ENCODE results near the gene KRT26.
"Not testable (repeated sequence)": the region's sequence is repeated elsewhere in the genome, so short reads cannot be mapped to it uniquely, and the experiment has no call there.

KRT26 gene

GRCh38 chr17:40750391-40750790, 21.6 kb downstream of the KRT26 start:
- TF ChIP-seq, protein P1, sequence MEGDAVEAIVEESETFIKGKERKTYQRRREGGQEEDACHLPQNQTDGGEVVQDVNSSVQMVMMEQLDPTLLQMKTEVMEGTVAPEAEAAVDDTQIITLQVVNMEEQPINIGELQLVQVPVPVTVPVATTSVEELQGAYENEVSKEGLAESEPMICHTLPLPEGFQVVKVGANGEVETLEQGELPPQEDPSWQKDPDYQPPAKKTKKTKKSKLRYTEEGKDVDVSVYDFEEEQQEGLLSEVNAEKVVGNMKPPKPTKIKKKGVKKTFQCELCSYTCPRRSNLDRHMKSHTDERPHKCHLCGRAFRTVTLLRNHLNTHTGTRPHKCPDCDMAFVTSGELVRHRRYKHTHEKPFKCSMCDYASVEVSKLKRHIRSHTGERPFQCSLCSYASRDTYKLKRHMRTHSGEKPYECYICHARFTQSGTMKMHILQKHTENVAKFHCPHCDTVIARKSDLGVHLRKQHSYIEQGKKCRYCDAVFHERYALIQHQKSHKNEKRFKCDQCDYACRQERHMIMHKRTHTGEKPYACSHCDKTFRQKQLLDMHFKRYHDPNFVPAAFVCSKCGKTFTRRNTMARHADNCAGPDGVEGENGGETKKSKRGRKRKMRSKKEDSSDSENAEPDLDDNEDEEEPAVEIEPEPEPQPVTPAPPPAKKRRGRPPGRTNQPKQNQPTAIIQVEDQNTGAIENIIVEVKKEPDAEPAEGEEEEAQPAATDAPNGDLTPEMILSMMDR (IDR thresholded peaks at IDR 0.05; ENCODE audit: borderline replicate concordance, control extremely low read depth, extremely low read depth, insufficient read depth, missing control alignments): no peak
- in situ Hi-C loops (cut with MboI; ENCODE audit: low sequenced_read_pairs, unreplicated experiment): no loop called here
- DNase-seq (ENCODE audit: low spot score): no peak

- in situ Hi-C loops (cut with MboI; ENCODE audit: low sequenced_read_pairs, unreplicated experiment); DNase-seq (ENCODE audit: low spot score): not testable (repeated sequence)
These were observed 23.3 kb downstream of the KRT26 start for GRCh38 chr17:40748666-40749065.

DNA sequence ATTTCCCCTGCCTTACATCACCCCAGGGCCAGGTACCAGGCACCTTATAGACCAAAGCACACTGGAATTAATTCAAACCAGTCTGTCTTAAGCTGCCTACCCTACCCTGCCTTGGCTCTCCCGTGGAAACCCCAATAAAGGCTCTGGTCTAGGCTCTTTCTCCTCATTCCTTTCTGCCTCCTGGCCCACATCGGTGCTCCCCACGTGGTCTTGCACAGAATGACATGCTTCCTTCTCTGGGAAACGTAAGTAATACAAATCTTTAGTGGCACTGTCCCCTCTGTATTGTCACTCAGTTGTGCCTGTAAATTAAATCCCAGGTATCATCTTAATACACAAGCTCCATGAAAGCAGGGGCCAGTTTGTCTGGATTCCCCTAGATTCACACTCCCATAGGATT, 33.4 kb downstream of the KRT26 start:
- TF ChIP-seq, protein P1 (IDR thresholded peaks at IDR 0.05; ENCODE audit: borderline replicate concordance, control extremely low read depth, extremely low read depth, insufficient read depth, missing control alignments): no peak
- in situ Hi-C loops (cut with MboI; ENCODE audit: low sequenced_read_pairs, unreplicated experiment): no loop called here
- no peak for DNase-seq (ENCODE audit: low spot score)

- TF ChIP-seq, protein P1 (IDR thresholded peaks at IDR 0.05; ENCODE audit: borderline replicate concordance, control extremely low read depth, extremely low read depth, insufficient read depth, missing control alignments): no peak
- no peak for DNase-seq (ENCODE audit: low spot score)
- in situ Hi-C loops (cut with MboI; ENCODE audit: low sequenced_read_pairs, unreplicated experiment): no loop called here
These were observed 37.0 kb downstream of the KRT26 start for GRCh38 chr17:40735016-40735415.

DNA sequence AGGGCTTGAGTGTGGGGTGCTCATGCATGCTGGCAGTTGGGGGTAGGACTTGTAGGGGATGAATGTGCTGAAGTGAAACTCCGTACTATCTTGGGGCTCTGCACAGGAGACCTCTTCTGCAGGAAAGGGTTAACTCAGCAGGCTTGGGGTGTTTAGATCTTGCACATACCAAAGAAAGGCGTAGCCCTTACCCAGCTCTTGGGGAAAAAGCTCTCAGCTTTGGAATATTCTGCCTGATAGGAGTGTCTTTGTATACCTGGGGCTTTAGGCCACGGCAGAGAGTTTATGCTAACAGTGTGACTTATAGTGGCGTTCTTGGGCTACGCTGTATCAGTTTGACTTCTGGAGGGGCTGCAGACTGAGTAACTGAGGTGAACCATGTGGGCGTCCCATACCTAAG, 38.0 kb downstream of the KRT26 start:
- TF ChIP-seq, protein P1 (IDR thresholded peaks at IDR 0.05; ENCODE audit: borderline replicate concordance, control extremely low read depth, extremely low read depth, insufficient read depth, missing control alignments): no peak
- DNase-seq (ENCODE audit: low spot score): no peak
- in situ Hi-C loops (cut with MboI; ENCODE audit: low sequenced_read_pairs, unreplicated experiment): no loop called here

- TF ChIP-seq, protein P1 (IDR thresholded peaks at IDR 0.05; ENCODE audit: borderline replicate concordance, control extremely low read depth, extremely low read depth, insufficient read depth, missing control alignments): no peak
- in situ Hi-C loops (cut with MboI; ENCODE audit: low sequenced_read_pairs, unreplicated experiment): no loop called here
- DNase-seq (ENCODE audit: low spot score): no peak
These were observed 41.0 kb downstream of the KRT26 start for GRCh38 chr17:40730970-40731369.

- TF ChIP-seq, protein P1 (IDR thresholded peaks at IDR 0.05; ENCODE audit: borderline replicate concordance, control extremely low read depth, extremely low read depth, insufficient read depth, missing control alignments): no peak
- in situ Hi-C loops (cut with MboI; ENCODE audit: low sequenced_read_pairs, unreplicated experiment): no loop called here
- DNase-seq (ENCODE audit: low spot score): peak; percentile 57
These were observed 44.4 kb downstream of the KRT26 start for GRCh38 chr17:40727447-40728231.

All from GM13976 (cell line).